Stimulated activated CD8-positive, alpha-beta memory T cell treated with anti-CD3 and anti-CD28 coated beads, Interleukin-12 subunit alpha, Interleukin-12 subunit beta, amount 100 ng/mL, for 24 hours (primary cell): Measurements from ENCODE around the gene HGF.
"Not testable (repeated sequence)": the region's sequence is repeated elsewhere in the genome, so short reads cannot be mapped to it uniquely, and the experiment has no call there.

Experiments used
- DNase-seq: peaks from one replicate; pipeline ENCODE4 v3.0.0-alpha.2; 2020; ENCODE audit errors: extremely low read depth

Gene HGF

GRCh38 chr7:81769891-81770727, at the start of gene HGF:
Gene HGF (minus strand): TSS chr7:81770047. CDS start chr7:81769971, 76 bp downstream.
- DNase-seq, result no peak

GRCh38 chr7:81816312-81816711, 46.5 kb upstream of the HGF start:
- no peak for DNase-seq

GRCh38 chr7:81812866-81813476, 43.1 kb upstream of the HGF start:
- not testable (repeated sequence) for DNase-seq

- DNase-seq, result no peak
Observed at GRCh38 chr7:81811956-81812865, 42.4 kb upstream of the HGF start.

GRCh38 chr7:81810476-81811155, 40.8 kb upstream of the HGF start:
- no peak for DNase-seq

GRCh38 chr7:81808310-81808709, 38.5 kb upstream of the HGF start:
- DNase-seq, result not testable (repeated sequence)

- no peak for DNase-seq
Observed at GRCh38 chr7:81803267-81803666, 33.4 kb upstream of the HGF start.

- no peak for DNase-seq
Observed at GRCh38 chr7:81802251-81802650, 32.4 kb upstream of the HGF start.

- no peak for DNase-seq
Observed at GRCh38 chr7:81801532-81801931, 31.7 kb upstream of the HGF start.

GRCh38 chr7:81791568-81792518, 22.0 kb upstream of the HGF start:
- DNase-seq, result no peak

- DNase-seq, result no peak
Observed at GRCh38 chr7:81790686-81791085, 20.8 kb upstream of the HGF start.

- no peak for DNase-seq
Observed at GRCh38 chr7:81790120-81790500, 20.3 kb upstream of the HGF start.

GRCh38 chr7:81789406-81790119, 19.7 kb upstream of the HGF start:
- no peak for DNase-seq

GRCh38 chr7:81788246-81788645, 18.4 kb upstream of the HGF start:
- no peak for DNase-seq

GRCh38 chr7:81783818-81784217, 14.0 kb upstream of the HGF start:
- DNase-seq, result no peak

GRCh38 chr7:81780914-81781693, 11.3 kb upstream of the HGF start:
- no peak for DNase-seq

- no peak for DNase-seq
Observed at GRCh38 chr7:81779706-81780105, 9.9 kb upstream of the HGF start.

GRCh38 chr7:81777697-81778096, 7.8 kb upstream of the HGF start:
- DNase-seq, result no peak

- DNase-seq, result no peak
Observed at GRCh38 chr7:81776948-81777630, 7.2 kb upstream of the HGF start.
